GM20431 (cell line): Measurements from ENCODE around the gene SGF29.
"Not testable (repeated sequence)": the region's sequence is repeated elsewhere in the genome, so short reads cannot be mapped to it uniquely, and the experiment has no call there.

Source experiments
- in situ Hi-C: fragments of 300-500 bp; cut with MseI, MboI; formaldehyde crosslinking; loops from one replicate; pipeline ENCODE4 v1.15.0; 2020; ENCODE audit warnings: low sequenced_read_pairs; ENCODE audit not compliant: unreplicated experiment

The SGF29 gene

GRCh38 chr16:28553776-28554633 is at the start of gene SGF29:
SGF29 (plus strand) TSS chr16:28553920; CDS start chr16:28581070, 27,150 bp downstream.
- in situ Hi-C loops: no loop called here

DNA sequence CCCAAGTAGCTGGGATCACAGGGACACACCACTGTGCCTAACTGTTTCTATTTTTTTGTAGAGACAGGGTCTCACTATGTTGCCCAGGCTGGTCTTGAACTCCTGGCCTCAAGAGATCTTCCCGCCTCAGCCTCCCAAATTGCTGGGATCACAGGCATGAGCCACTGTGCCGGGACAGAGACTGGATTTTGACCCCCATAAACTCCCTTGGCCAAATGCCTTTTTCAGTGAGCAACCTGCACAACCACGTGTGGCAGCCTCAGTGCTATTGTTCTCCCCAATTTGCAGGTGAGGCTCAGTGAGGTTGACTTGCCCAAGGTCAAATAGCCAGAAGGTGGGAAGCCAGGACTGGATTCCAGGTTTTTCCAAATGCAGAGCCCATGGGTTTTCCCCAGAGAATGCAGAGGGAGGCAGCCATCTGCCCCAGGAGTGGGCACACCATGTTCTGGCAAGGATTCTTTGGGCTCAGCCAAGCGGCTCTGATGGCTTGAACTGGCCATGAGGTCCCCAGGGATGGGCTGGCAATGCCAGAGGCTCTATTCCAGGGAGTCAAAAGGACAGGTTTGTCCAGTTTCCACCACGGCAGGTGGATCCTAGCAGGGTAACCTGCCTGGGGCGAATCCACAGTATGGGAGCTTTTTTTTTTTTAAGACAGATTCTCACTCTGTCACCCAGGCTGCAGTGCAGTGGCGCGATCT is 48.9 kb upstream of the SGF29 start:
- in situ Hi-C loops: no loop called here

DNA sequence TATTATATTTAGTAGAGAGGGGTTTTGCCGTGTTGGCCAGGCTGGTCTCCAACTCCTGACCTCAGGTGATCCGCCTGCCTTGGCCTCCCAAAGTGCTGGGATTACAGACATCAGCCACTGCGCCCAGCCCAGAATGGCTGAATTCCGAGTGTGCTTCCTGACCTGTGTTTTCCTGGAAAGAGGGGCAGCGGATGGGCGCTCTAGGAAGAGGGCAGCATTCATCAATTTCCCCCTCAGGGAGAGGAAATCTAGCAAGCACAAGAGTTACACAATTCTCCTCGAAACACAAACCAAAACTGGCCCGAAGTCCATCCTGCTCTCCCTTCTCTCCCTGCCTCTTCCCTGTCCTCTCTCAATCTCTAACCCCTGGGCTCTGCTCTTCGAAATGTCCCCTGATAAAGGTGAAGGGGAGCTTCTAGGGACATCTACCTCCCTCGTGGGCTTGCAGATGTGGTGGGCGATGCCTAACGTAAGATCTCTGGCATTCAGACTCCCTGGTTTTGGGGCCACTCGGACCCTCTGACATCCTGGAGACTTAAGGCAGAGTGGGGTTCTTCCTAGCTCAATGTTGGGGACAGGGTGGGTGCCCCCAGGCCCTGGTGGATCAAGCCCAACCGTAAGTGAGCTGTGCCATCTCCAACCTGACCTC is 48.1 kb upstream of the SGF29 start:
- in situ Hi-C loops: no loop called here

DNA sequence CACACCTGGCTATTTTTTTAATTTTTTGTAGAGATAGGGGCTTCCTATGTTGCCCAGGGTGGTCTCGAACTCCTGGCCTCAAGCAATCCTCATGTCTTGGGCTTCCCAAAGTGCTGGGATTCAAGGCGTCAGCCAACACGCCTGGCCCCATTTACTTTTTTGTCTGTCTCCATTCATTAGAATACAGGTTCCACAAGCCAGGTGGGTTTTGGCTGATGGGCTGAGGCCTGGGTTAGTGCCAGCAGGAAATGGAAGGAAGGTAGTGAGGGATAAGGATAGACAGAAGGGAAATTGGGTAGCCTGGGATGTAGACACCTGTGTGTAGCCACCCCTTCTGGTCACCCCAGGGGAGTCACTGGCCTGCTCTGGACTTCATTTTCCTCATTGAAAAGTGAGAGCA is 42.7 kb upstream of the SGF29 start:
- in situ Hi-C loops: no loop called here

- in situ Hi-C loops: no loop called here
Observed at GRCh38 chr16:28511801-28512789, 41.6 kb upstream of the SGF29 start.

DNA sequence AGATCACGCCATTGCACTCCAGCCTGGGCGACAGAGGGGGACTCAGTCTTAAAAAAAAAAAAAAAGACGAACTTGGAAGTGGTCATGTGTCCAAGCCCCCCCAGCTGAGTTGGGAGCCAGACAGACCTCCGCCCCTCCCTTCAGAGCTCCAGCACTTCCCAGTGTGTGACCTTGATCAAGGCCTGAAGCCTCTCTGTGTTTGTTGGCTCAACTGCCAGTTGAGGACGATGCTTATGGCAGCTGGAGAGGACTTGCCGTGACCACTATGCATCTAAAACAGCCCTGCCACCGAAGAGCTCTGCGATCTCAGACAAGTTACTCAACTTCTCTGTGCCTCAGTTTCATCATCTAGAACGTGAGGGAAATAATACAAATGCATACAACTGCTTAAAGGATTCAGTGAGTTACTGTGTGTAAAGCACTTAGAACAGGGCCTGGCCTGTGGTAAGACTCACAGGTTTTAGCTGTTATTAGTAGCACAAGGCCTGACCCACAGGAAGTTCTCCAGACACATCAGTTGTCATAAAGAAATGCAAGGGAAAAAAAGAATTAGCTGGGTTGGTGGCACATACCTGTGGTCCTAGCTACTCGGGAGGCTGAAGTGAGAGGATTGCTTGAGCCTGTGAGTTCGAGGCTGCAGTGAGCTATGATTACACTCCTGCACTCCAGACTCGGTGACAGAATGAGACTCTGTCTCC is 40.1 kb upstream of the SGF29 start:
- in situ Hi-C loops: no loop called here

- in situ Hi-C loops: no loop called here
Observed at GRCh38 chr16:28514246-28514645, 39.5 kb upstream of the SGF29 start.

GRCh38 chr16:28520672-28521071 is 33.0 kb upstream of the SGF29 start:
- in situ Hi-C loops: no loop called here

DNA sequence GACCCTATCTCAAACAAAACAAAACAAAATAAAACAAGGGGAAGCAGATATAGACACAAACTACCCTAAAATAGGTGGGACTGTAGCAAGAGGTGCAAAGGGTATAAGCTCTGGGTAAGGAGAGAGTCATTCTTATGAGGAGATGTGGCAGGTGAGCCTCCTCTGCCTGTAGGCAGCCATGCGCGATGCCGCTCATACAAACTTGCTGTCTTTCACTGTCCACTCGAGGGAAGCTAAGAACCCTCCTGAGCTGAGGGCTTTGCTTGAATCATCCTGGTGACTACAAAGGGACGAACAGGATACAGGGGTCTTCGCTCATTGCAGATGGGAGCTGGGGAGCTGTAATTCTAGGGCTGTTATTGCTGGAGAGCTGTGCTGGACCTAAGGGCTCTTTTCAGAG is 32.3 kb upstream of the SGF29 start:
- in situ Hi-C loops: no loop called here

DNA sequence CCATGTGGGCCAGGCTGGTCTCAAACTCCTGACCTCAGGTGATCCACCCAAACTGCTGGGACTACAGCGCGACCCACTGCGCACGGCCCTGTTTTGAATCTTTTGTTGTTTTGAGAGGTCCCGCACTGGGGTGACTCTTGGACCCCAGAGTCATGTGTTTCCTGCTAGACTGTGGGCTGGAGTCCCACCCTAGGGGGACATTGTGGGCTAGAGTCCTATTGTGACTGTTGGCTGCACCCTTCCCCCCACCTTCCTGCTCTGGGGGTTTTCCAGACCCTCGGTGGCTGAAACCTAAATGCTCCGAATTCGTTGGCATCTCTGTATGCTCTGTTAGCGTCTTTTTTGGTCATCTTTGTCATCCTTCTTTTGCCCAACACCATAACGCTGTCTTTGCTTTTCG is 30.9 kb upstream of the SGF29 start:
- in situ Hi-C loops: no loop called here

- in situ Hi-C loops: no loop called here
Observed at GRCh38 chr16:28524681-28525171, 29.0 kb upstream of the SGF29 start.

DNA sequence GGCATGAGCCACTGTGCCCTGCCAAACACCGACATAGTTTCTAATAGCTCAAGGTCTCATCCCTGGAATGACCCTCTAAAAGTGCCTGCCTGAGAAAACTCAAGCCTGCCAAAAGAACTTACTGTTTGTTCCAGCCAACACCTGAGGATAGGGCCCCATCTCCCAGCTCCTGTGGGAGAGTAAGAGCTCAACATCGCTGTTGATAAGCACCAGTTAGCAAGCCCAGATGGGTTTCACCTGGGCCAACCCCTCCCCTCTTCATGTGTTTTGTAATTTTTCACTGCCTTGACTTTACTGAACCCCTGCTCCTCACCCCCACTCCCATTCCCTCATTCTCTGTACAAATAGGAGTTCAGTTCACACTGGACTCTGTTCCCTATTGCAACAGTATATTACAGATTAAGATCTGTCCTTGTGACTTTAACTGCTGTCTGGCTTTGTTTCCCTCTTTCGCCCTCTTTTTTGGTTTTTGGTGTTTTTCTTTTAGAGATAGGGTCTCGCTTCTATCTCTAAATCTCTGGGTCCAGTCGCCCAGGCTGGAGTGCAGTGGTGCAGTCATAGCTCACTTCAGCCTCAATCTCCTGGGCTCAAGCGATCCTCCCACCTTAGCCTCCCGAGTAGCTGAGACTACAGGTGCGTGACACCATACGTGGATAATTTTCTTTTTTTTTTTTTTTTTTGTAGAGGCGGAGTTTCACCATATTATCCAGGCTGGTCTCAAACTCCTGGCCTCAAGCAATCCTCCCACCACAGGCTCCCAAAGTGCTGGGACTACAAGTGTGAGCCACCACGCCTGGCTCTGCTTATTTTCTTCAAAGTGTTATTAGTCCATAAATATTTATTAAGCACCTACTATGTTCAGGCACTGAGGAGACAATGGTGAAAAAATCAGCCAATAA is 27.3 kb upstream of the SGF29 start:
- in situ Hi-C loops: no loop called here

GRCh38 chr16:28527100-28527785 is 26.5 kb upstream of the SGF29 start:
- in situ Hi-C loops: not testable (repeated sequence)

DNA sequence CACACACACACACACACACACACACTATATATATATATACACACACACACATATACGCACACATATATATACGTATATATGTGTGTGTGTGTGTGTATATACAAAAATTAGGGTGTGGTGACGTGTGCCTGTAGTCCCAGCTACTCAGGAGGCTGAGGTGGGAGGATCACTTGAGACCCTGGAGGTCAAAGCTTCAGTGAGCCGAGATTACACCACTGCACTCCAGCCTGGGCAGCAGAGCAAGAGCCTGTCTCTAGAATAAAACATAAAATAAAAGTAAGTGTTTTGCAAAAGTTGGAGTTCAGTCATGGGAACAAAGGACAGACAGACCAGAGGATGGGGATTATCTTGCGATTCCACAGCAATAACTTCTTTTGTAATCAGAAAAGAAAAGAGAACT is 25.7 kb upstream of the SGF29 start:
- in situ Hi-C loops: no loop called here

GRCh38 chr16:28528463-28528867 is 25.3 kb upstream of the SGF29 start:
- in situ Hi-C loops: no loop called here

DNA sequence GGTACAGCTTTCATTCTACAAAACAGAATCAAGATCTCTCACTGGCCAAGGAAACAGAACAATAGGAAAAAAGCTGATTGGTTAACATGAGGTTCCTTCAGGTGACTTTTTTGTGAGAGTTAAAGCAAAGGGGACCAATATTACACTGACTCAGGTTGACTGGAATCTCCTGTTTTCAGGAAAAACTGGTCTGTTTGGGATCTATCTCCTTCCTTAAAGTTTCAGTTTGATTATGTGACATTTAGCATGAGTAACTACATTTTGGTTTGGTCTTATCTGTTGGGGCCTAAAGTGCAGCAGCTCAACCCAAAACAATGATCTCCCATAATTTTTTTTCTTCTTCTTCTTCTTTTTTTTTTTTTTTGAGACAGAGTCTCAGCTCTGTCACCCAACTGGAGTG is 24.6 kb upstream of the SGF29 start:
- in situ Hi-C loops: no loop called here
